Vagina (tissue), 2 donors: ENCODE measurements around the gene THAP4. TPM values are rescaled to one million over a fixed set of nuclear protein-coding genes. Genes with fewer than 3 reads are reported as not detected.

ENCODE experiments used
- DNase-seq, 2 donors: peaks; one replicate each; pipeline ENCODE4 v3.0.0-alpha.2; 2017; ENCODE audit errors: extremely low spot score in 2 of 2
- H3K27ac ChIP-seq: fragments of 200-600 bp; sonication (generic); one replicate; pipeline ENCODE4 v1.5.1; 2019
- H3K27me3 ChIP-seq: fragments of 200-600 bp; sonication (generic); one replicate; pipeline ENCODE4 v1.5.1; 2019
- H3K36me3 ChIP-seq, 2 donors: fragments of 200-600 bp; sonication (generic); one replicate each; pipeline ENCODE4 v1.5.1; 2017 to 2019
- H3K4me1 ChIP-seq: fragments of 200-600 bp; sonication (generic); one replicate; pipeline ENCODE4 v1.5.1; 2019
- H3K4me3 ChIP-seq, 2 donors: fragments of 200-600 bp; sonication (generic); 1 replicate in 1 of 2; 2 replicates in 1 of 2; pipeline ENCODE4 v1.5.1; 2016 to 2019
- H3K9me3 ChIP-seq: fragments of 200-600 bp; sonication (generic); one replicate; pipeline ENCODE4 v1.5.1; 2019
- POLR2A ChIP-seq, 2 donors: fragments of 450-650 bp; IDR thresholded peaks; one replicate each; pipeline ENCODE4 v1.6.1; 2017; ENCODE audit warnings: antibody characterized with exemption in 2 of 2, mild to moderate bottlenecking in 2 of 2, moderate library complexity in 2 of 2
- POLR2AphosphoS5 ChIP-seq, 2 donors: sonication (generic); formaldehyde crosslinking; IDR thresholded peaks; one replicate each; pipeline ENCODE4 v1.9.0; 2017; ENCODE audit warnings: antibody characterized with exemption in 2 of 2, mild to moderate bottlenecking in 2 of 2, low read depth in 1 of 2; ENCODE audit not compliant: insufficient read depth in 1 of 2
- intact Hi-C: fragments of 100-400 bp; cut with DNase I; formaldehyde crosslinking; loops from one replicate; pipeline ENCODE4 v1.15.1; 2023
- total RNA-seq: library from RNA; depleted of rRNA; stranded (reverse); fragments of >200 nt; gene quantifications from one replicate; pipeline ENCODE4 v1.2.3, GENCODE V29; 2016
- TF ChIP-seq, protein P1 (sequence below), 3 experiments: fragments of 450-650 bp in 2 of 3; fragments of 200-600 bp in 1 of 3; sonication (generic) in 1 of 3; IDR thresholded peaks; one replicate each; pipeline ENCODE4 v1.5.1; 2017 to 2019; ENCODE audit warnings: antibody characterized with exemption in 3 of 3, mild to moderate bottlenecking in 2 of 3, moderate library complexity in 2 of 3

The THAP4 gene
- total RNA-seq, 1 donor from 2014 or later, result 44.4 TPM

- intact Hi-C loops, result no loop called here
- no peaks in the 10 kb centered on the region for H3K4me1 ChIP-seq
- H3K9me3 ChIP-seq, result no peaks in the 10 kb centered on the region
- H3K27ac ChIP-seq, result no peak overlapping the region
- no peaks in the 10 kb centered on the region for H3K27me3 ChIP-seq
- TF ChIP-seq, protein P1, sequence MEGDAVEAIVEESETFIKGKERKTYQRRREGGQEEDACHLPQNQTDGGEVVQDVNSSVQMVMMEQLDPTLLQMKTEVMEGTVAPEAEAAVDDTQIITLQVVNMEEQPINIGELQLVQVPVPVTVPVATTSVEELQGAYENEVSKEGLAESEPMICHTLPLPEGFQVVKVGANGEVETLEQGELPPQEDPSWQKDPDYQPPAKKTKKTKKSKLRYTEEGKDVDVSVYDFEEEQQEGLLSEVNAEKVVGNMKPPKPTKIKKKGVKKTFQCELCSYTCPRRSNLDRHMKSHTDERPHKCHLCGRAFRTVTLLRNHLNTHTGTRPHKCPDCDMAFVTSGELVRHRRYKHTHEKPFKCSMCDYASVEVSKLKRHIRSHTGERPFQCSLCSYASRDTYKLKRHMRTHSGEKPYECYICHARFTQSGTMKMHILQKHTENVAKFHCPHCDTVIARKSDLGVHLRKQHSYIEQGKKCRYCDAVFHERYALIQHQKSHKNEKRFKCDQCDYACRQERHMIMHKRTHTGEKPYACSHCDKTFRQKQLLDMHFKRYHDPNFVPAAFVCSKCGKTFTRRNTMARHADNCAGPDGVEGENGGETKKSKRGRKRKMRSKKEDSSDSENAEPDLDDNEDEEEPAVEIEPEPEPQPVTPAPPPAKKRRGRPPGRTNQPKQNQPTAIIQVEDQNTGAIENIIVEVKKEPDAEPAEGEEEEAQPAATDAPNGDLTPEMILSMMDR (IDR thresholded peaks at IDR 0.05), result no peak
- peaks cover 0 to 63% of the 10 kb centered on the region in 2 donors for H3K36me3 ChIP-seq
- H3K4me3 ChIP-seq, result no peak overlapping the region
- no peak for DNase-seq
Measured at GRCh38 chr2:241673797-241674725, 37.1 kb upstream of the THAP4 start.

DNA sequence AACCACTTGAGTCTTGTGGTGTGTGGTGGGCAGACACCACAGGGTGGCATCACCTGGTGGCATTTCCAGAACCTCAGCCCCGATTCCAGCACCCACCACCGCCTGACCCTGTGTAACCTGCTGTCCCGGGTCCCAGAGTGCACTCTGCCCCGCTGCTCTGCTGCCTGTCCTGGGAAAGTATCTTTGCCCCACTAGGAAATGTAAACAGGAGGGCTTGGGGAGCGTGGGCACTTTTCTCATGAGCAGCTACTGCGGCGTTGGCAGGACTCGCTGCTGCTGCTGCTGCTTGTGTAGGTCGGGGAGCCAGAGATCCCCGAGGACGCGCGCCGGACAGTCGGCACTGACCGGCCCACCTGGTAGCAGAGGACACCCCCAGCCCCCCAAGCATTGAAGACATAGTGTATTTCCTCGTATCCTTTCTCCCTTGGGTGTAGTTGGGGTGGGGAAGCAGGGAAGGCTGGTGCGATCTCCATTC lies 36.3 kb upstream of the THAP4 start:
- no peak for DNase-seq
- TF ChIP-seq POLR2AphosphoS5 (IDR thresholded peaks at IDR 0.05; ENCODE audit: insufficient read depth in 1 of 2, low read depth in 1 of 2), result no peak
- TF ChIP-seq POLR2A (IDR thresholded peaks at IDR 0.05), result no peak
- TF ChIP-seq, protein P1 (IDR thresholded peaks at IDR 0.05), result no peak
- intact Hi-C loops, result no loop called here
- no peaks in the 10 kb centered on the region for H3K4me1 ChIP-seq
- no peak overlapping the region for H3K4me3 ChIP-seq
- H3K9me3 ChIP-seq, result no peaks in the 10 kb centered on the region
- H3K36me3 ChIP-seq, result peaks cover 0 to 69% of the 10 kb centered on the region in 2 donors
- no peaks in the 10 kb centered on the region for H3K27me3 ChIP-seq
- no peak overlapping the region for H3K27ac ChIP-seq

- Histone ChIP-seq H3K9me3 (no peaks in the 10 kb centered on the region), H3K4me1 (no peaks in the 10 kb centered on the region), H3K36me3 (peaks cover 0 to 69% of the 10 kb centered on the region in 2 donors), H3K27ac (no peak overlapping the region), H3K27me3 (no peaks in the 10 kb centered on the region), H3K4me3 (no peak overlapping the region)
- TF ChIP-seq, protein P1 (IDR thresholded peaks at IDR 0.05), result no peak
- TF ChIP-seq POLR2AphosphoS5 (IDR thresholded peaks at IDR 0.05; ENCODE audit: insufficient read depth in 1 of 2, low read depth in 1 of 2), result no peak
- no peak for TF ChIP-seq POLR2A (IDR thresholded peaks at IDR 0.05)
- DNase-seq, result no peak
- intact Hi-C loops, result no loop called here
Measured at GRCh38 chr2:241672243-241673188, 35.6 kb upstream of the THAP4 start.

DNA sequence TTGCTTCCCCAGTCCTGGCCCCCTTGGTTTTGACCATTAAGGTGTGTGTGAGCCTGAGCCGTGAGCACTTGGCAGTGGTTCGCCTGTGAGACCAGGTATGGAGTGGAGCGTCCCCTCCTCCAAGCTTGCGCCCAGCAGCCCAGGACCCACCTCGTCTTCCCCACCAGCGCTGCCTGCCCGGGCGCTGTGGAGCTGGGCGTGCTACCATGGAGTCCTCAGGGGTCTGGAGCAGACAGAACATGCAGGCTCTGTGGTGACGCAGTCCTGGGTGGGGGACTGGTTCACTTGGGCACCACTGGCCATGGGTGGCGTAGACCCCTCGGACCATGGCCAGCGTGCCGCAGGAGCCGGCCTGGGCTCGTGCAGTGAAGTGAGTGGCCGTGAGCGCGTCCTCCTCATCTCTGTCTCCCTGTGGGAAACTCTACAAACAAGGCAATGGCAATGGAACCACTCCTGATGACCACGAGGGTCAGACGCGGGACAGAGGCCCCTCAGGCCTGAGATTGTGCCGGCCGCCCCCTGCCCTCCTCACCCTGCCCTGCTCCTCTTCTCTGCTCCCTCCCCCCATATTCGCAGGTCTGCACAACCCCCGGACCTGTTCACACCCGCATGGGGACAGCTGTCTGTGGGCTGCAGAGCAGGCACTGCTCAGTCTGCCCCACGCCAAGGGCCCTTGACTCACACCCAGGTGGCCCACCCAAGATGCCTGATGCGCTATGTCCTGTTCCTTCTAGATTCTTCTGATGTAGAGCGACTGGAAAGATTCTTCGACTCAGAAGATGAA lies 34.7 kb upstream of the THAP4 start:
- peaks cover 0 to 69% of the 10 kb centered on the region in 2 donors for H3K36me3 ChIP-seq
- no peak for DNase-seq
- TF ChIP-seq POLR2AphosphoS5 (IDR thresholded peaks at IDR 0.05; ENCODE audit: insufficient read depth in 1 of 2, low read depth in 1 of 2) (no peak), POLR2A (IDR thresholded peaks at IDR 0.05) (no peak)
- TF ChIP-seq, protein P1 (IDR thresholded peaks at IDR 0.05), result no peak
- H3K27me3 ChIP-seq, result no peaks in the 10 kb centered on the region
- no peak overlapping the region for H3K4me3 ChIP-seq
- no peaks in the 10 kb centered on the region for H3K4me1 ChIP-seq
- H3K9me3 ChIP-seq, result no peaks in the 10 kb centered on the region
- H3K27ac ChIP-seq, result no peak overlapping the region
- intact Hi-C loops, result no loop called here
